Measurements from ENCODE around the gene MYO9B.

The MYO9B gene

DNA sequence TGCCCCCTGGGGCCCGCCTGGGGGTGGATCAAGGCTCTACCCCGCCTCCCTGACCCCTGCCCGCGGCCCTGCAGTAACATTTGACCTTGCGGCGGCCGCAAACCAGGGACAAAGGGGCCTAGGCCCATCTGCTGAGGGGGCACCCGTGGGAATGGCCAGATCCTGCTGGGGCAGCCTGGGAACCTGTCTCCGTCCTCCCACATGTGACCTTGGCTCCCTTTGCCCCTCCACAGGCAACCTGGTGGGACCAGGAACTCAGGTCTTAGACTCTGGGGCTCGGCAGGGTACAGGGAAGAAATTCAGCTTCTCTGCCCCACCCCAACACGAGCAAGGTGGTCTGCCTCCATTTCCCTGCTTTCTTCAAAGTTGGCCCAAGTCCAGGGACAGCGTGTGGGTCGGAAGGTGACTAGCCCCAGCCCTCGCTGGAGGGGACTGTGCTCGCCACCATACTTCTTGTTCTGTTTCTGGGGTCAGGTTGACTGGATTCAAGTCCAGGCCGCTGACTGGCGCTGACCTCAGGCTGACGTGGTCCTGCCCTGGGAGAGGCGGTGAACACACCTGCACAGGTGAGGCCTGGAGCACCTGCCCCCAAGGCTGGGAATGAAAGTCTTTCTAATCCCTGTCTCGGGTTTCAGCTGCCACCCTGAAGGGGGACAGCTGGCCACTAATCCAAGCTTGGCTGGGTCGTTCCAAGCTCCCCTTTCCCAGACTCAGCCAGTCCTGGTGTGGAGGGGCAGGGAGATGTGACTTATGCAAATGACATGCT is 172.6 kb downstream of the MYO9B start:
- ChIA-PET POLR2A (no interaction called here), CTCF (interaction anchor here (1.0 to 2.3 kb wide), 4 partner anchors 10 to 33 kb away, joined by 3 to 12 read pairs (median 4); partner anchors contain the start of gene ANKLE1)
- Histone ChIP-seq H3K9me3 (ENCODE audit: control extremely low read depth in 1 of 5, control insufficient read depth in 4 of 5, insufficient read depth in 2 of 5, low read depth in 1 of 5, low read length in 4 of 5) (no peaks in the 10 kb centered on the region), H3K4me1 (ENCODE audit: control extremely low read depth in 1 of 4, control insufficient read depth in 4 of 4, insufficient read depth in 4 of 4, low read length in 3 of 4) (peaks cover 0 to 25% (median 24%) of the 10 kb centered on the region in 4 experiments), H3K27me3 (replicated peaks in 2 of 5; ENCODE audit: control insufficient read depth in 4 of 5, insufficient read depth in 5 of 5, low read length in 4 of 5) (no peaks in the 10 kb centered on the region), H3K4me3 (ENCODE audit: control insufficient read depth in 1 of 7, extremely low read depth in 1 of 7, insufficient read depth in 4 of 7, low read depth in 2 of 7, low read length in 6 of 7) (no peak overlapping the region), H3K36me3 (ENCODE audit: control insufficient read depth in 4 of 4, insufficient read depth in 4 of 4, low read length in 3 of 4) (no peaks in the 10 kb centered on the region), H3K27ac (ENCODE audit: insufficient read depth in 1 of 2, low read depth in 1 of 2, low read length in 2 of 2, poor library complexity in 1 of 2, severe bottlenecking in 2 of 2) (no peak overlapping the region)
- WGBS (ENCODE audit: insufficient coverage) = 94% methylated on average over 20 of the region's 21 CpGs
- no peak for DNase-seq

DNA sequence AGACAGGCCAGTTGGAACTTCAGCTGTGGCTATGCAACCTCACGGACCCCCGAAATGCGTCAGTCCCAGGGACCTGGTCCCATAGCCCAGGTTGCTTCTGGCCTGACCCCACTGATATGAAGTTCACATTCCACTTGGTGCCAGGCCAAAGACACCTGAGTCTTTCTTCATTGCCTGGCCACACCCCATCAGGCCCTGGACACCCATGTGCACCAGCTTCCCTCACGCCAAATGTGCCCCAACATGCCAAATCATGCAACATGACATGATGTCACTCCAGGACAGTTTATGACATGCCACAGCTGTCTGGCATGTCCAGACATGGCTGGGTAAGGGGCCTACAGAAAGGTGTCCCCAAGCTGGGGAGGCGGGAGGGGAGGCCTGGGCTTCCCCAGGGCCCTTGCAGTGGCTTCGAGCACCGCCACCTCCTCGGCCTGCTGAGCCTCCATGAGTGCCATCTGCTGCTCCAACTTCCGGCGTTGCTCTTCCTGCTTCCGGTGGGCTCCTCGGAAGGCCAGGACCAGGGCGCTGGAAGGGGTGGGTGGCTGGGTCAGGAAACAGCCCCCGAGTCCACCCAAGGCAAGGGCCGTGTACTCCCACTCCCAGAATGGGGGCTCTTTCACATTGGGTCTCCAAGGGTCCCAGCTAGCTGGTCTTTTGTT is 174.4 kb downstream of the MYO9B start:
- ChIA-PET CTCF (interaction anchor here (1.6 to 2.3 kb wide), 3 partner anchors 8 to 31 kb away, joined by 4 to 12 read pairs (median 4); partner anchors contain the start of gene ANKLE1), POLR2A (interaction anchor here (0.5 to 0.6 kb wide), 2 partner anchors 12 to 772 kb away, joined by 3 read pairs; no protein-coding TSS in a partner anchor)

DNA sequence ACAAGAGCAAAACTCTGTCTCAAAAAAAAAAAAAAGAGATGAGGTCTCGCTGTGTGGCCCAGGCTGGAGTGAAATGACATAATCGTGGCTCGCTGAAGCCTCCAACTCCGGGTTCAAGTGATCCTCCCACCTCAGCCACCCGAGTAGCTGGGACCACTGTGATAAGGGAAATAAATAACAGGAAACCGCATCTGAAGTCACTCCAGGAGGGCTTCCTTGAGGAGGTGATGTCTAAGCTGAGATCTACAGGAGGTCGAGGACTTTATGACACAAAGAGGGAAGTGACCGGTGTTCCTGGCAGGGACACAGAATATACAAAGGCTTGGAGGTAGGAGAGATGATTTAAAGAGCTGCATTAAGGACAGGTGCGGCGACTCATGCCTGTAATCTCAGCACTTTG is 179.1 kb downstream of the MYO9B start:
- Histone ChIP-seq H3K9me3 (ENCODE audit: control extremely low read depth in 1 of 5, control insufficient read depth in 4 of 5, insufficient read depth in 2 of 5, low read depth in 1 of 5, low read length in 4 of 5) (peaks cover 0 to 10% (median 8%) of the 10 kb centered on the region in 5 experiments), H3K36me3 (ENCODE audit: control insufficient read depth in 4 of 4, insufficient read depth in 4 of 4, low read length in 3 of 4) (no peaks in the 10 kb centered on the region), H3K4me1 (ENCODE audit: control extremely low read depth in 1 of 4, control insufficient read depth in 4 of 4, insufficient read depth in 4 of 4, low read length in 3 of 4) (no peaks in the 10 kb centered on the region), H3K27me3 (replicated peaks in 2 of 5; ENCODE audit: control insufficient read depth in 4 of 5, insufficient read depth in 5 of 5, low read length in 4 of 5) (no peaks in the 10 kb centered on the region), H3K4me3 (ENCODE audit: control insufficient read depth in 1 of 7, extremely low read depth in 1 of 7, insufficient read depth in 4 of 7, low read depth in 2 of 7, low read length in 6 of 7) (no peak overlapping the region), H3K27ac (ENCODE audit: insufficient read depth in 1 of 2, low read depth in 1 of 2, low read length in 2 of 2, poor library complexity in 1 of 2, severe bottlenecking in 2 of 2) (no peak overlapping the region)
- DNase-seq = no peak
- ChIA-PET CTCF (interaction anchor here (0.8 to 14.3 kb wide), 2 partner anchors 8 to 31 kb away, joined by 3 to 183 read pairs; partner anchors contain the start of gene ANKLE1), POLR2A (no interaction called here)
- 85% methylated on average over 8 of the region's 10 CpGs for WGBS (ENCODE audit: insufficient coverage)

More for the DNA sequence above, 174.4 kb downstream of the MYO9B start:
- H3K27me3 ChIP-seq (replicated peaks in 2 of 5; ENCODE audit: control insufficient read depth in 4 of 5, insufficient read depth in 5 of 5, low read length in 4 of 5) = no peaks in the 10 kb centered on the region
- H3K27ac ChIP-seq (ENCODE audit: insufficient read depth in 1 of 2, low read depth in 1 of 2, low read length in 2 of 2, poor library complexity in 1 of 2, severe bottlenecking in 2 of 2) = no peak overlapping the region
- WGBS (ENCODE audit: insufficient coverage) = 92% methylated on average over 13 of the region's 15 CpGs
- DNase-seq = no peak
- H3K9me3 ChIP-seq (ENCODE audit: control extremely low read depth in 1 of 5, control insufficient read depth in 4 of 5, insufficient read depth in 2 of 5, low read depth in 1 of 5, low read length in 4 of 5) = no peaks in the 10 kb centered on the region
- H3K4me3 ChIP-seq (ENCODE audit: control insufficient read depth in 1 of 7, extremely low read depth in 1 of 7, insufficient read depth in 4 of 7, low read depth in 2 of 7, low read length in 6 of 7) = no peak overlapping the region
- no peaks in the 10 kb centered on the region for H3K36me3 ChIP-seq (ENCODE audit: control insufficient read depth in 4 of 4, insufficient read depth in 4 of 4, low read length in 3 of 4)
- H3K4me1 ChIP-seq (ENCODE audit: control extremely low read depth in 1 of 4, control insufficient read depth in 4 of 4, insufficient read depth in 4 of 4, low read length in 3 of 4) = peaks cover 0 to 13% (median 11%) of the 10 kb centered on the region in 4 experiments

DNA sequence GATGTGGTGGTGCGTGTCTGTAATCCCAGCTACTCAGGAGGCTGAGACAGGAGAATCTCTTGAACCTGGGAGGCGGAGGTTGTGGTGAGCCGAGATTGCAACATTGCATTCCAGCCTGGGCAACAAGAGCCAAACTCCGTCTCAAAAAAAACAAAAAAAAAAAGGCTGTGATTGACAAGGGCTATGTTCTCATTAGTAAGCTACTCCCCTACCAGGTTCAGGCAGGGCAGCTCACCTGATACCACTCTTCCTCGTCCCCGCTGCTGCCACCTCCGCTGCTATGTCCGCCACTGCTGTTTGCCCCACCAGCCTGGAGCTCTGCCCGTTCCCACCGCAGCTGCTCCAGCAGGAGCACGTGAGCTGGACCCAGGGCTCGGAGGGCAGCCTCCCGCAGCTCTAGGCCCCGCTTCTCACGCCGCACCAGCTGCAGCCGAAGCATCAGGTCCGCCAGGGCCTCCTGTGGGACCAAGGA is 179.6 kb downstream of the MYO9B start:
- ChIA-PET CTCF (interaction anchor here (0.8 to 14.3 kb wide), 3 partner anchors 8 to 30 kb away, joined by 3 to 183 read pairs (median 7); partner anchors contain the start of genes ANKLE1 and USHBP1), POLR2A (interaction anchor here (0.6 kb wide), 1 partner anchor 37 kb away, joined by 3 read pairs; no protein-coding TSS in a partner anchor)
- H3K9me3 ChIP-seq (ENCODE audit: control extremely low read depth in 1 of 5, control insufficient read depth in 4 of 5, insufficient read depth in 2 of 5, low read depth in 1 of 5, low read length in 4 of 5) = peaks cover 0 to 16% (median 12%) of the 10 kb centered on the region in 5 experiments
- no peak for DNase-seq
- WGBS (ENCODE audit: insufficient coverage) = 90% methylated on average over 14 of the region's 18 CpGs
- H3K36me3 ChIP-seq (ENCODE audit: control insufficient read depth in 4 of 4, insufficient read depth in 4 of 4, low read length in 3 of 4) = no peaks in the 10 kb centered on the region
- H3K4me1 ChIP-seq (ENCODE audit: control extremely low read depth in 1 of 4, control insufficient read depth in 4 of 4, insufficient read depth in 4 of 4, low read length in 3 of 4) = no peaks in the 10 kb centered on the region
- no peak overlapping the region for H3K4me3 ChIP-seq (ENCODE audit: control insufficient read depth in 1 of 7, extremely low read depth in 1 of 7, insufficient read depth in 4 of 7, low read depth in 2 of 7, low read length in 6 of 7)
- H3K27me3 ChIP-seq (replicated peaks in 2 of 5; ENCODE audit: control insufficient read depth in 4 of 5, insufficient read depth in 5 of 5, low read length in 4 of 5) = no peaks in the 10 kb centered on the region
- H3K27ac ChIP-seq (ENCODE audit: insufficient read depth in 1 of 2, low read depth in 1 of 2, low read length in 2 of 2, poor library complexity in 1 of 2, severe bottlenecking in 2 of 2) = no peak overlapping the region

DNA sequence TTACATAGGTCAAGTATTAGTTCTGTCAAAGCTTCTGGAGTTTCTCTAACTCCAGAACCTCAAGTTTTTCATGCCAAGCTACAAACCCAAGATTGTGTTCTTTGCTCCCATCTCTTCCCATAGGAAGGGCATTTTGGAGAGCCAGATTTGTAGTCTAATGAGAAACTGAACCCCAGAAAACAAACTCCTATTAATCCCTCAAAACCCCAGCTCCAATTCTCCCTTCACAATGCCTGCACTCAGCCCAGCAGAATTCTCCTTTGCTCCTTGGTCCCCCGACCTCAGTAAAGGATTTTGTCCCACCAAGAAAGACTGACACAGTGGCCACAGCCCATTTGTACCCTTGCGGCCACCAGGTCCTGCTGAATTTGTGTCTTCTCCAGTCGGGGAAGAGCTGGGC is 180.6 kb downstream of the MYO9B start:
- Histone ChIP-seq H3K36me3 (ENCODE audit: control insufficient read depth in 4 of 4, insufficient read depth in 4 of 4, low read length in 3 of 4) (no peaks in the 10 kb centered on the region), H3K27ac (ENCODE audit: insufficient read depth in 1 of 2, low read depth in 1 of 2, low read length in 2 of 2, poor library complexity in 1 of 2, severe bottlenecking in 2 of 2) (no peak overlapping the region), H3K4me3 (ENCODE audit: control insufficient read depth in 1 of 7, extremely low read depth in 1 of 7, insufficient read depth in 4 of 7, low read depth in 2 of 7, low read length in 6 of 7) (no peak overlapping the region), H3K4me1 (ENCODE audit: control extremely low read depth in 1 of 4, control insufficient read depth in 4 of 4, insufficient read depth in 4 of 4, low read length in 3 of 4) (peaks cover 0 to 2% (median 0%) of the 10 kb centered on the region in 4 experiments), H3K9me3 (ENCODE audit: control extremely low read depth in 1 of 5, control insufficient read depth in 4 of 5, insufficient read depth in 2 of 5, low read depth in 1 of 5, low read length in 4 of 5) (peaks cover 0 to 20% (median 12%) of the 10 kb centered on the region in 5 experiments), H3K27me3 (replicated peaks in 2 of 5; ENCODE audit: control insufficient read depth in 4 of 5, insufficient read depth in 5 of 5, low read length in 4 of 5) (no peaks in the 10 kb centered on the region)
- no peak for DNase-seq
- 90% methylated on average over 3 of the region's 3 CpGs for WGBS (ENCODE audit: insufficient coverage)
- POLR2A ChIA-PET = interaction anchor here (0.6 kb wide), 1 partner anchor 149 kb away, joined by 3 read pairs; the partner anchor contains the start of gene BST2
- CTCF ChIA-PET = interaction anchor here (1.8 to 14.3 kb wide), 2 partner anchors 8 to 29 kb away, joined by 7 to 183 read pairs; partner anchors contain the start of genes ANKLE1 and USHBP1

DNA sequence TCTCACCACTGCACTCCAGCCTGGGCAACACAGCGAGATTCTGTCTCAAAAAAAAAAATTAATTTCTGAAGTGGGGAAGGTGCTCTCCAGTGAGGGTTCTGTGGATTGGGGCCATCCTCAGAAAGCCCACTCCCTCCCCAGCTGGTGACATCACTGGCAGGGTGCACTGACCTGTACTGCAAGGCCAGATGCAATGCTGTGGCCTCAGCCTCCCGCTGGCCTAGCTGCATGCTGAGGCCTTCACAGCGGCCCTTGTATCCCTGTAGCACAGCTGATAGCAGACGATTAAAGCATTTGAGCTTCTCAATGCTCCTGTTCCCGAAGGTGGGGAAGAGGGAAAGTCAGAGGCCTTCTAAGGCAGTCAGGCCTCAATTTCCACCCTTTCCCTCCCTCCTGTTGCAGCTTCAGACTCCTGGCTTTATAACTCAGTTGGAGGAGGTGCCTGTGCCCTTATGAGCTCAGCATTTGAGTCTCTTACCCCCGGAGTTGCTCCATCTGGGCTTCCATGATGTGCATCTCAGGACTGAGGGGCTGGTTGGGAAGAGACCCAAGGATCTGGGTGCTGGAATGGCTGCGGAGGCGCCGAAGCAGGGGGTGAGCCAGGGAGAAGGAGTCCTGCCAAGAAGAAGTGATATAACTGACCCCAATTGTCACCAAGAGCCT is 183.7 kb downstream of the MYO9B start:
- CTCF ChIA-PET = interaction anchor here (0.7 to 14.3 kb wide), 8 partner anchors 8 to 150 kb away, joined by 3 to 183 read pairs (median 6); partner anchors contain the start of gene ANKLE1

More for the DNA sequence above, 183.7 kb downstream of the MYO9B start:
- peaks cover 0 to 2% (median 0%) of the 10 kb centered on the region in 4 experiments for H3K4me1 ChIP-seq (ENCODE audit: control extremely low read depth in 1 of 4, control insufficient read depth in 4 of 4, insufficient read depth in 4 of 4, low read length in 3 of 4)
- H3K4me3 ChIP-seq (ENCODE audit: control insufficient read depth in 1 of 7, extremely low read depth in 1 of 7, insufficient read depth in 4 of 7, low read depth in 2 of 7, low read length in 6 of 7) = no peak overlapping the region
- WGBS (ENCODE audit: insufficient coverage) = 96% methylated on average over 9 of the region's 9 CpGs
- H3K27ac ChIP-seq (ENCODE audit: insufficient read depth in 1 of 2, low read depth in 1 of 2, low read length in 2 of 2, poor library complexity in 1 of 2, severe bottlenecking in 2 of 2) = no peak overlapping the region
- no peaks in the 10 kb centered on the region for H3K36me3 ChIP-seq (ENCODE audit: control insufficient read depth in 4 of 4, insufficient read depth in 4 of 4, low read length in 3 of 4)
- peak in 2 of 3 donors; percentile 54 to 60 for DNase-seq
- POLR2A ChIA-PET = no interaction called here
- peaks cover 0 to 20% (median 12%) of the 10 kb centered on the region in 5 experiments for H3K9me3 ChIP-seq (ENCODE audit: control extremely low read depth in 1 of 5, control insufficient read depth in 4 of 5, insufficient read depth in 2 of 5, low read depth in 1 of 5, low read length in 4 of 5)
- no peaks in the 10 kb centered on the region for H3K27me3 ChIP-seq (replicated peaks in 2 of 5; ENCODE audit: control insufficient read depth in 4 of 5, insufficient read depth in 5 of 5, low read length in 4 of 5)
